ENCODE measurements around the gene UMODL1.
"Not testable (repeated sequence)": the region's sequence is repeated elsewhere in the genome, so short reads cannot be mapped to it uniquely, and the experiment has no call there.

Gene UMODL1

DNA sequence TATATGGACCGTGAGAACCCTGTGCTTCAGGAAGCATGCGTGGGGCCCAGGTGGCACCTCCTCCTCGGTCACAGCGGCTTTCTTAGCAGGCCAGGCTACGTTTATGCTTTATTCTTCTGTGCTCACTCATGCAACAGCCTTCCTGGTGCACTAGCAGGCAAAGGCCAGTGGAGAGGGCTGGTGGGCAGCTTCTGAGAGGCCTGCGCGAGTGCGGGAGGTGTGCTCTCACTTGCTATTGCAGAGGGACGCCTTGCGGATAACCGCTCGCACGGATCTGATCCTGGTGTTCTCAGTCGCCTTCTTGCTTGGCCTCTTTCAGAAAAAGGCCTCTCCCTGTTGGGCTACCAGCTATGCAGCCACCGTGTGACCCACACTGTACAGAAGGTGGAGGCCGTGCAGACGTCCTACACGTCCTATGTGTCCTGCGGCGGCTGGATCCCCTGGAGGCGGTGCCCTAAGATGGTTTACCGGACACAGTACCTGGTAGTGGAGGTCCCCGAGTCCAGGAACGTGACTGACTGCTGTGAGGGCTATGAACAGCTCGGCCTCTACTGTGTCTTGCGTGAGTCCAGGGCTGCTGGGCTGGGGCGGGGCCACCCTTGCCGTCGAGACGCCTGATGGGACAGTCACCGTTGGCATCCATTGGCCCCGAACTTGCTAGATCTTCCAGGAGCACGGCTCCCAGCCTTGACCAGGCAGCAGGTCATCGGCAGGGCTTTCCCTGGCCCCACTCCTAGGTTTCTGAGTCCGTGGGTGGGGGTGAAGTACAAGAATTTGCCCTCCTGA is 4.8 kb downstream of the UMODL1 start:
- TF ChIP-seq, protein P1, sequence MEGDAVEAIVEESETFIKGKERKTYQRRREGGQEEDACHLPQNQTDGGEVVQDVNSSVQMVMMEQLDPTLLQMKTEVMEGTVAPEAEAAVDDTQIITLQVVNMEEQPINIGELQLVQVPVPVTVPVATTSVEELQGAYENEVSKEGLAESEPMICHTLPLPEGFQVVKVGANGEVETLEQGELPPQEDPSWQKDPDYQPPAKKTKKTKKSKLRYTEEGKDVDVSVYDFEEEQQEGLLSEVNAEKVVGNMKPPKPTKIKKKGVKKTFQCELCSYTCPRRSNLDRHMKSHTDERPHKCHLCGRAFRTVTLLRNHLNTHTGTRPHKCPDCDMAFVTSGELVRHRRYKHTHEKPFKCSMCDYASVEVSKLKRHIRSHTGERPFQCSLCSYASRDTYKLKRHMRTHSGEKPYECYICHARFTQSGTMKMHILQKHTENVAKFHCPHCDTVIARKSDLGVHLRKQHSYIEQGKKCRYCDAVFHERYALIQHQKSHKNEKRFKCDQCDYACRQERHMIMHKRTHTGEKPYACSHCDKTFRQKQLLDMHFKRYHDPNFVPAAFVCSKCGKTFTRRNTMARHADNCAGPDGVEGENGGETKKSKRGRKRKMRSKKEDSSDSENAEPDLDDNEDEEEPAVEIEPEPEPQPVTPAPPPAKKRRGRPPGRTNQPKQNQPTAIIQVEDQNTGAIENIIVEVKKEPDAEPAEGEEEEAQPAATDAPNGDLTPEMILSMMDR (IDR thresholded peaks at IDR 0.05; ENCODE audit: unreplicated experiment in 3 of 3), result no peak
- no peak overlapping the region for H3K4me3 Mint-ChIP-seq
- H3K27ac Mint-ChIP-seq, result no peak overlapping the region
- H3K36me3 Mint-ChIP-seq (ENCODE audit: low read depth), result no peaks in the 10 kb centered on the region
- peaks cover 22% of the 10 kb centered on the region for H3K27me3 Mint-ChIP-seq (ENCODE audit: low read depth)
- H3K9me3 Mint-ChIP-seq, result no peaks in the 10 kb centered on the region
- peaks cover 16% of the 10 kb centered on the region for H3K4me1 Mint-ChIP-seq

DNA sequence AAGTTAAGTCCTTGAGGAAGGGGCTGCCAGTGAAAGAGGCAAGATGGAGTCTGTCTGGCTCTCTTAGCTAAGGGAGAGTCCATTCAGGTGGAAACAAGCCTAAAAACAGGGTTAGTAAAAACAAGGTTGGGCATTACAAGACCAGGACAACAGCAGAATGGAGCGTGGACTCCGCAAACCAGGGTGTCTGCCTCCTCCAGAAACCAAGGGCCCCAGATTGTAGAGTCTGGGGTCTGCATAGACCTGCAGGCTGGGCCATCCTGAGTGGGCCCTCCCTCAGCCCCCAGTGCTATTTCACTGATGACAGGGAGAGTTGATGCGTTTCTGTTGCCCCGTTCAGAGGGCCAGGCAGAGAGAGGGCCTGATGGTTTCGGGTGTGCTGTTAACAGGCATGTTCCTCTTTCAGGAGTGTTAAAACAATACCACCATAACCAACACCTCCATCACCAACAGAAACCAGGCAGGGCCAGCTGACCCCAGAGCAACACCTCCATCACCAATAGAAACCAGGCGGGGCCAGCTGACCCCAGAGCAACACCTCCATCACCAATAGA is 6.6 kb downstream of the UMODL1 start:
- not testable (repeated sequence) for H3K36me3 Mint-ChIP-seq (ENCODE audit: low read depth); H3K9me3 Mint-ChIP-seq; H3K4me3 Mint-ChIP-seq; H3K27ac Mint-ChIP-seq
- peaks cover 22% of the 10 kb centered on the region for H3K4me1 Mint-ChIP-seq
- peaks cover 17% of the 10 kb centered on the region for H3K27me3 Mint-ChIP-seq (ENCODE audit: low read depth)

GRCh38 chr21:42078247-42079007 is 7.3 kb downstream of the UMODL1 start:
- peaks cover 13% of the 10 kb centered on the region for H3K27me3 Mint-ChIP-seq (ENCODE audit: low read depth)
- H3K4me3 Mint-ChIP-seq; H3K27ac Mint-ChIP-seq; H3K9me3 Mint-ChIP-seq; H3K36me3 Mint-ChIP-seq (ENCODE audit: low read depth): not testable (repeated sequence)
- H3K4me1 Mint-ChIP-seq, result peaks cover 22% of the 10 kb centered on the region

GRCh38 chr21:42079008-42079938 is 8.2 kb downstream of the UMODL1 start:
- peaks cover 22% of the 10 kb centered on the region for H3K4me1 Mint-ChIP-seq
- peaks cover 6% of the 10 kb centered on the region for H3K27me3 Mint-ChIP-seq (ENCODE audit: low read depth)
- TF ChIP-seq, protein P1 (IDR thresholded peaks at IDR 0.05; ENCODE audit: unreplicated experiment in 3 of 3), result no peak
- H3K36me3 Mint-ChIP-seq (ENCODE audit: low read depth), result no peaks in the 10 kb centered on the region
- no peak overlapping the region for H3K4me3 Mint-ChIP-seq
- H3K27ac Mint-ChIP-seq, result no peak overlapping the region
- H3K9me3 Mint-ChIP-seq, result no peaks in the 10 kb centered on the region

GRCh38 chr21:42079939-42080787 is 9.0 kb downstream of the UMODL1 start:
- H3K4me3 Mint-ChIP-seq, result no peak overlapping the region
- TF ChIP-seq, protein P1 (IDR thresholded peaks at IDR 0.05; ENCODE audit: unreplicated experiment in 3 of 3), result no peak
- no peaks in the 10 kb centered on the region for H3K9me3 Mint-ChIP-seq
- H3K36me3 Mint-ChIP-seq (ENCODE audit: low read depth), result no peaks in the 10 kb centered on the region
- H3K27me3 Mint-ChIP-seq (ENCODE audit: low read depth), result peaks cover 6% of the 10 kb centered on the region
- no peak overlapping the region for H3K27ac Mint-ChIP-seq
- peaks cover 22% of the 10 kb centered on the region for H3K4me1 Mint-ChIP-seq

- H3K27me3 Mint-ChIP-seq (ENCODE audit: low read depth), result peaks cover 6% of the 10 kb centered on the region
- no peaks in the 10 kb centered on the region for H3K9me3 Mint-ChIP-seq
- H3K36me3 Mint-ChIP-seq (ENCODE audit: low read depth), result no peaks in the 10 kb centered on the region
- TF ChIP-seq, protein P1 (IDR thresholded peaks at IDR 0.05; ENCODE audit: unreplicated experiment in 3 of 3), result no peak
- no peak overlapping the region for H3K4me3 Mint-ChIP-seq
- H3K4me1 Mint-ChIP-seq, result peaks cover 22% of the 10 kb centered on the region
- no peak overlapping the region for H3K27ac Mint-ChIP-seq
Measured at GRCh38 chr21:42080788-42081083, 9.6 kb downstream of the UMODL1 start.
